ENCODE data around the gene TTC7B. TPM values are rescaled to one million over a fixed set of nuclear protein-coding genes. Genes with fewer than 3 reads are reported as not detected.

Gene TTC7B
- total RNA-seq, 4 donors from 2014 or later, result 3.3 to 18.1 (median 10.0) TPM

DNA sequence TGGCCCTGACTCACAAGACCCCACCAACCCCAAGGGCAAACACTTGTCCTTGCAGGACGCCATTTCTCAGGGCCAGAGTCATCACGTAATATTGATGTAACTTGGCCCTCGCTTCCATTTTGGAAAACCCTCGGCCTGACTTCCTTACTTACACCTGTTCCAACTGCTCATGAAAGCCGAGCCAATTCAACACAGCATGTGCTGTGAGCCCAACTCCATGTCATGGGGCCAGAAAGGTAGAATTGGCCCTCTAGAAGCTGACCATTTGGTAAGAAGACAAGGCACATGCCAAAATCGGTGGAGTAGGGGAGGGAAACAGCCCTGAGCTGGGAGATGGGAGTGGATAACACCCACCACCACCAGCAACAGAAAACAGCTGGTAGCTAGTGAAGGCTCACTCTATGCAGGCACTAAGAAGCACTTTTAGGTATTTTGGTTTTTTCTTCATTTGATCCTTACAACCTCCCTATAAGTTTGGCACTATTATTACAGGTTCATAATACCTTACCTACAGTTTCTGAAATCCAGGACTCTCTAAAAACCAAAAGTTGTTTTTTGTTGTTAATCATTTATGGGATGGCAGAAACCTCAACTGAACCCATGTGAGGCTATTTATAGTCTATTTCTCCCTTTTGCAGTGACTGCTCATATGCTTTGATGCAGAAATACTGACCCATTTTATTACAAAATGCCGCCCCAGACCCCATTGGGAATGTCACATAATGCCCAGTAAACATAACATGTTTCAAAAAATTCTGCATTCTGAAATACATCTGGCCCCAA, 6.5 kb downstream of the TTC7B start:
- H3K27me3 ChIP-seq, result no peaks in the 10 kb centered on the region
- no peak overlapping the region for H3K27ac ChIP-seq
- H3K4me1 ChIP-seq, result peaks cover 0 to 39% (median 2%) of the 10 kb centered on the region in 3 donors
- 87 to 96% methylated on average over 7 of the region's 7 CpGs for WGBS, 2 donors
- no peak for DNase-seq
- H3K4me3 ChIP-seq, result no peak overlapping the region
- intact Hi-C loops (cut with DNase I), result no loop called here
- H3K36me3 ChIP-seq, result no peaks in the 10 kb centered on the region
- H3K9me3 ChIP-seq, result no peaks in the 10 kb centered on the region
- TF ChIP-seq CTCF (IDR thresholded peaks at IDR 0.05), result no peak
- TF ChIP-seq POLR2A (IDR thresholded peaks at IDR 0.05), result no peak

DNA sequence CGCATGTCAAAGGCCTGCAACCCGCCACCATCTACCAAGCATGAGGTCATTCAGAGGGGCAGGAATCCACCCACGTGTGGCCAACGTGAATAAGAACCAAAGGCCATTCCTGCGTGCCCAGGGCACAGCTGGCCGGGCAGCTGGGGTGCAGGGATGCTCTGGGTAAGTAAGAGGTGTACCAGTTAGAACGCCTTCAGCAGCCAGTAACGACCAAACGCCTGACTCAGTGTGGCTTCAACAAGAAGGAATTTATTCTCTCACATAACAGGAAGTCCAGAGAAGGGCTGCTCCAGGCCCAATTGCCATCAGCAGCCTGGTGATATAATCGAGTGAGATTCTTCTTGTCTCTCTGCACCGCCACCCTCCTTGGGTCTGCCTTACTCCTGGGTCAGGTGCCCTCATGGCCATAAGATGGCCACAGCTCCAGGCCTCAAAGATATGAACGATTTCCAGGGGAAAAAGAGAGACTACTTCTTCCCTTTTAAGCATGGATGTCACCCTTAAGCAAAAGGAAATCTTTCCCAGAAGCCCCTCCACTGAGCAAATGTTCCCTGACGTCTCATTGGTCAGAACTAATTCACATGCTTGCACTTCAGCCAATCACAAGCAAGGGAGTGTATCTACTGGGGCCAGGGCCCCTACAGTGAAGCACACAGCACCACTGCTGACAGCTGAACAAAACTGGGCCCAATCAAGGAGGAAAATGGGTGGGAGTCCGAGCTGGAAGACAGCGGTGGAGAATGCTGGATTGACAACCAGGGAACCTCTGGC, 7.3 kb downstream of the TTC7B start:
- H3K4me1 ChIP-seq, result peaks cover 0 to 38% (median 2%) of the 10 kb centered on the region in 3 donors

DNA sequence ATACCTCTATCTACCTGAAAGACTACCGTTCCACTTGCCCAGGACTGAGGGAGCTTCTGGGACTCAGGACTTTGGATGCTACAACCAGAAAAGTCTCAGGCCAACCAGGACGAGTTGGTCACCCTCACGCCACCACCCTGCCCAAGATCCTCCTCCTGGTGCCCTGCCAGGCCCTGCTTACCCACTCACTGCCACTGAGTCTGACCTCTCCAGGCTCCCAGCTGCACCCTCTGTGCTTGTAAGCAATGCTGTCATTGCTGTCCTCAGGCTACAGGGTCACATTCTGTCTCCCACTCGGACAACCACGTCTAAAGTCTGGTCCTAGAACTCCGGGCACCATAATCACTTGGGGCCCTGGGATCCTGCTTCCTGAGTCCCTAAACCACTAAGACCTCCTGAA, 9.2 kb downstream of the TTC7B start:
- no peak for DNase-seq
- TF ChIP-seq CTCF (IDR thresholded peaks at IDR 0.05) (no peak), POLR2A (IDR thresholded peaks at IDR 0.05) (no peak)
- no peak overlapping the region for H3K27ac ChIP-seq
- no peak overlapping the region for H3K4me3 ChIP-seq
- H3K27me3 ChIP-seq, result no peaks in the 10 kb centered on the region
- 77 to 88% methylated on average over 4 to 6 of the region's 6 CpGs for WGBS, 2 donors
- intact Hi-C loops (cut with DNase I), result no loop called here
- no peaks in the 10 kb centered on the region for H3K9me3 ChIP-seq
- H3K4me1 ChIP-seq, result peaks cover 0 to 41% (median 5%) of the 10 kb centered on the region in 3 donors
- no peaks in the 10 kb centered on the region for H3K36me3 ChIP-seq

More for the DNA sequence above, 7.3 kb downstream of the TTC7B start:
- 77 to 96% methylated on average over 9 to 14 of the region's 15 CpGs for WGBS, 2 donors
- Histone ChIP-seq H3K36me3 (no peaks in the 10 kb centered on the region), H3K27ac (peak overlapping the region in 1 of 4 donors; percentile 0), H3K4me3 (no peak overlapping the region), H3K9me3 (no peaks in the 10 kb centered on the region), H3K27me3 (no peaks in the 10 kb centered on the region)
- DNase-seq, result no peak
- intact Hi-C loops (cut with DNase I), result no loop called here
- TF ChIP-seq CTCF (IDR thresholded peaks at IDR 0.05), result no peak
- TF ChIP-seq POLR2A (IDR thresholded peaks at IDR 0.05), result no peak

GRCh38 chr14:90805662-90806540, 10.3 kb downstream of the TTC7B start:
- Histone ChIP-seq H3K4me3 (no peak overlapping the region), H3K9me3 (no peaks in the 10 kb centered on the region), H3K4me1 (peaks cover 0 to 41% (median 5%) of the 10 kb centered on the region in 3 donors), H3K36me3 (no peaks in the 10 kb centered on the region), H3K27me3 (no peaks in the 10 kb centered on the region), H3K27ac (peak overlapping the region in 1 of 4 donors; percentile 5)
- 73 to 77% methylated on average over 13 to 16 of the region's 21 CpGs for WGBS, 2 donors
- TF ChIP-seq POLR2A (IDR thresholded peaks at IDR 0.05) (no peak), CTCF (IDR thresholded peaks at IDR 0.05) (no peak)
- intact Hi-C loops (cut with DNase I), result no loop called here
- DNase-seq, result no peak

Data from esophagus squamous epithelium (tissue), 5 donors.